ENCODE data around the gene LHFPL6.

The LHFPL6 gene

GRCh38 chr13:39408512-39408911, 194.5 kb downstream of the LHFPL6 start:
- DNase-seq = no peak

DNA sequence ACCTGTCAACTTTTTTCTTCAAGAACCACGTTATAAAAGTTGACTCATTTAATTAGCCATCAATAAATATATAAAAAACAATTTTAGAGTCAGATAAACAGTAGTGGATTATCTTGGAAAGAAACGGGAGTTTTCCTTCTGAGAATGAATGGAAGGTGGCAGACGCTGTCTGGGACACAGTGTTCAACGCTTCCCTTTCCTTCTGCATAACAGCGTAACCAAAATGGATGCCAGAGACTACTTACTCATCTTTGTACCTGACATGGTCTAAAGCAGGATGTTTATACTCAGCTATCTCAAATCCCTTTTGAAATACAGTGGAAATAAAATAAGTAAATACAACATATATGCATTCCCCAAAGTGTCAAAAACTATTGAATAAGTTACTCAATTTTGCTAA, 195.2 kb downstream of the LHFPL6 start:
- no peak for DNase-seq

- no peak for DNase-seq
Measured at GRCh38 chr13:39407138-39407537, 195.9 kb downstream of the LHFPL6 start.

GRCh38 chr13:39406688-39407087, 196.3 kb downstream of the LHFPL6 start:
- DNase-seq = no peak

DNA sequence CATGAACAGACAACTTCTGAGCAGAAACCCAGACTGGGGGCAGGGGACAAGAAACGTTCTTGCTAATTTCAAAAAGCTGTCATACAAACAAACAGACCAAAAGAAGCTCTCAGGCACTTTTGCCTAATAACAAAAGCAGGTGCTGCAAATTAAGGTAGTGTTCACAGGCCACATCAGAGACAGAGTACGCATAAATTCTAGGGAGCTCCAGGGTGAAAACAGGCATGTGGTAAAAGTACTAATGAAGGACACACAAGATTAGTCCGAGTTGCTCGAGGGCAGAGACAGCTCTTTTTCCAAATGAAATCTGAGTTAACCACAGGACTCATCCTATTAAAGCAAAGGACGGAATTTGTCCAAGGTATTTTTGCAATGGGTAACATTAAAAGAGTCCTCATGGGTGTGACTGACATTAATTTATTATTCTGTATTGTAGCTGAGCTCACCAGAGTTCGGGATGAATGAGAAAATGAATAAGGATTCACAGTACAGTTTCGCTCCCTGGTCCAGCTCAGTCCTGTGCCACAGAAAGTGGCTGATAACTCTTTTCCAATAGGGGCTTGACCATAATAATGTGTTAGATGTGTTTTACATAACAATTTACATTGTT, 197.3 kb downstream of the LHFPL6 start:
- no peak for DNase-seq

- no peak for DNase-seq
Measured at GRCh38 chr13:39405107-39405506, 197.9 kb downstream of the LHFPL6 start.

DNA sequence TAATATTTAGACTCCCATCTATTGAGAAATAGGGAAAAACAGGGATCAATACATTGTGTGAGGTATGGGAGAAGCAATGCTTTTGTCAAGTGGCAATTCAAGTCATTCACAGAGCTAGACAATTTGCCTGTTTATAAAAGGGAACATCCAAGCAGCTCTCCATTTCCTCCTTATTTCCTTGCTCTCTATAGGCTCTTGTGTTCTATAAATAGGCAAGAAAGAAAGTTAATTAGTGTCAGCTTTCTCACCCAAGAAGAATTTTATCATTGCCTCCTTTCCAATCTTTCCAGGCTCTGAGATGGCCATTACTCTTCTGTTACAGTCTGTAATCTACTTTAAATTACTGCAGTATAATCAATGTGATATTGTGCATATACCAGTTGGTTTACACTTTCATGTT, 199.9 kb downstream of the LHFPL6 start:
- DNase-seq = no peak

DNA sequence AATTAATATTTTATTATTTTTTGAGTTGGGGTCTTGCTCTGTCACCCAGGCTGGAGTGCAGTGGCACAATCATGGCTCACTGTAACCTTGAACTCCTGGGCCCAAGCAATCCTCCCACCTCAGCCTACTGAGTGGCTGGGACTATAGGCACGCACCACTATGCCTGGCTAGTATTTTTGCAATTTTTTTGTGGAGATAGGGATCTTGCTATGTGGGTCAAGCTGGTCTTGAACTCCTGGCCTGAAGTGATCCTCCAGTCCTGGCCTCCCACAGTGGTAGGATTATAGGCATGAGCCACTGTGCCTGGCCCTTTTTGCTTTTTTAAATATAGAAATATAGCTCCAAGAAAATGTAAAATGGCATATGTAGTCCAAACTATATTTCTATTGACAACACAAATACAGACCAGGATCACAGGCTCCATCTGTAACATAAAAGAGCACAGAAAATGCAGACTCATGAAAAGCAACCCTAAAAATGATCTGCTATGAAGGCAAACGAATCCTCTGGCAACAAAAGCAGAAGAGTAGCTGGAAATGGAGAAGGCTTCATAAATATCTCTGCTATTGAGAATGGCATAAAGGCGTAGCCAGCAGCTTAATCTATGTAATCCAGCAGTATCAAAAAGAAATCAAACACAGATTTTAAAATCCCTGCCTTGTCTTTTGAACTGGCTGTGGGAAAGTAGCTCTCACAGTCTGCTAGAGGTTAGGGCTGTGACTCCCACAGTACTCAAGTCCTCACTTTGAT, 200.6 kb downstream of the LHFPL6 start:
- no peak for DNase-seq

GRCh38 chr13:39401756-39402155, 201.2 kb downstream of the LHFPL6 start:
- DNase-seq = no peak

- DNase-seq = no peak
Measured at GRCh38 chr13:39401046-39401705, 201.8 kb downstream of the LHFPL6 start.

DNA sequence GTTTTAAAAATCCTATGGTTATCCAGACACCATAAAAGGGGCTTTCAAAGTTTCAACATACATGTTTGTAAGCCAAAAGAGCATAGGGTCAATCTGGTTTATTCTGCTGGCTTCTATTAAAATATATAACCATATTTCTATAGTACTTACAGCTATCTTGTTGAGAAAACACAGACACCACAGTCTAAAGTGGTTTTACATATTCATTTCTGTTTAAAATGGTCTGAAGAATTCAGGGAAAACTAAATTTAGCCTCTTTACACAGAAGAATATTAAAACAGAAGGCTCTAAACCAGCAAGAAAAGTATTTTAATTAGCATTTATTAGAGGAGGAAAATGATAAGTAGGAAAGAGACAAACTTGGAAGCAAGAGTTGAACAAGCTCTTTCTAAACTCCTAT, 203.9 kb downstream of the LHFPL6 start:
- DNase-seq = no peak

DNA sequence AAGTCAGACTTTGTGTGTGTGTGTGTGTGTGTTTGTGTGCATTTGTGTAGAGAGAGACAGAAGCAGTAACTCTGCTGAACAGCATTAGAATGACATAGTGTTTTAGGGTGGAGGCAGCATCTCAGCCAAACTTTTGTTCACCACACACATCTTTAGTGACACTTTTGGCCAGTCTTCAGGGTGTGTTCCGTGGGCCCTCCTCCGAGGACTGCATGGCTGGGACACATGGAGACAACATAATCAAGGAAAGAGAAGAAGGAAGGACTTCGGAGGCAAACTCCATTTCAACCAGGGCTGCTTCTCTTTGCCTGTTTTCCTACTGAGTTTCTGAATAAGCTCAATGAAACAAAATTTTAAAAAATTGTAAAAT, 205.1 kb downstream of the LHFPL6 start:
- DNase-seq = no peak

DNA sequence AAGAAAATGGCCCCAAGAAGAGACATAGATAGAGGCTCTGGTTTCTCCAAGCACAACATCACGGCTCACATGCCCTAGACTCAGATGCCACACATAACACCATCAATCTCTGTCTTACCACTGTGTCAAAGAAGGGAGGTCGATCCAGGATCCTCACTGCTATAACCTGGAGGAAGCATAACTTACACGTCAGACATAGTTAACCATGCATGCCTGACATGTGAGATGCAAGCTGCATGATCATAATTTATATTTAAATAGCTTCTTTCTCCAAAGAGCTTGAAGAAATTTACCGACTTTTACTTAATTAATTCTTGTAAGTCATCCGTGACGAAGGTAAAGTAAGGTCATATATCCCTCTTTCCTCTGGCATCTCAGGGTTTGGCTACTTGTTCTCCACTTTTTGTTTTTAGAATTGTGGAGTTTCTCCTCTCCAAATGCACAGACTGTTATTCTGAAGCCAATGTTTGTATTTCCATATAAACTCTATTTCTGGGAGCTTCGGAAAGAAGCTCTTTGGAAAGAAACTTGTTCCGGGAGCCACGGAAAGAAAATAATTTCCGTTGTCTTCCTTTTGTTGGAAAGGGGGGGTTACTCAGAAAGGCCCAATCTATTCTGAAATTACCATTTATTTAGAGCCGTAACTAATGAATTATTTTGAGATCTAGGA, 205.6 kb downstream of the LHFPL6 start:
- no peak for DNase-seq

DNA sequence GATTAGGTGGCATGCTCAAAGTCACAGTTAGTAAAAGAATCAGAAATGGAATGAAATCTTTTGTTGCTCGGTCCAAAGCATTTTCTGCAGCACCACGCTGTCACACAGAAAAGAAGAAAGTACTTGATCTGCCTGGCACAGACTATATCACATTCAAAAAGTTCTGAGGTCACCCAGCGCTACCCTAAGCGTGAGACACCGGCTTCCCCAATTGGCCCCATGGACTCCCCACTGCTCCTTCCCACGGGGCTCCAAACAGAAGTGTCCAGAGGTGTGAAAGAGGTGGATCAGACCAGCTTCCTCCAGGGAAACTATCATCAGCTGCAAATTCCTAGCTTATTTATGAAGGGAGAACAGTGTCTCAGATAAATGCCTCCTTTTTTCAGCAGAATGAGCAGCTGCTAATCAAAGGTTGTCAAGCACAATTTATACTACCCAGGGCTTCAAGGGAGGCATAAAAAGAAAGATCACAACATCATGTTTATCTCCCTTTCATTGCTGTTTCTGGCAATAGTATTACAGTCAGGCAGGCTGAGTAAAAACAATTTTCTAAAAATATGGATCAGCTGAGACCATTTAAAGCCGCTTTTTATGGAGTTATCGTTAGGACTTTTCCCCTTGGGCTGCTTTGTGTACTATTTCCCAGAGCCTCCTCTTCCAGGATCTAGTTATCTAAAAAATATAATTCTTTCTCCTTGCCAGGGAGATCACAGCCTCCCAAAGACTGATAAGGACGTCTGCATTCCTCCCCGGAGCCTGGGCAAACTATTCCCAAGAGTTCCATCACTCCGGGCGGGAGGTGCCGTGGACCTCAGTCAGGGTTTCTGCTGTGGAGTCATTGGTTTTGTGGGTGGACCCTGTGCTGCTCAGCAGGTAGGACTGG, 208.0 kb downstream of the LHFPL6 start:
- DNase-seq = no peak

DNA sequence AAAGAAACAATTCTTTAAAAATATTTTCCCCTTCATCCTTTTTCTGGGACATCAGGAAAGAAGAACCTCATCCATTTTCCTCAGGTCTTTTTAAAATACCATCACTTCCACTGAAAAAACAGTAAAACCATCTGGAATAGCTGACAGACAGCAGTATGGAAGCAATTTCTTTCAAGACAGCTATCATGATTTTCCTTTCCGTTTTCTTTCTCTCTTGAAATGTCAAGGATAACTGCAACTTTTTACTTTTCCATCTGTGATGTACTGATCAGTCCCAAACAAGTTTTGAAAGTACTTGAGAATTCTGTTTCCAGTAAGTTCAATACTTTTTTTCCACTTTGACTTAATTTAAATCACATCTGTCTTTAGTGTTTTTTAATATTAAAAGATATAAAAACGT, 211.2 kb downstream of the LHFPL6 start:
- DNase-seq = no peak

DNA sequence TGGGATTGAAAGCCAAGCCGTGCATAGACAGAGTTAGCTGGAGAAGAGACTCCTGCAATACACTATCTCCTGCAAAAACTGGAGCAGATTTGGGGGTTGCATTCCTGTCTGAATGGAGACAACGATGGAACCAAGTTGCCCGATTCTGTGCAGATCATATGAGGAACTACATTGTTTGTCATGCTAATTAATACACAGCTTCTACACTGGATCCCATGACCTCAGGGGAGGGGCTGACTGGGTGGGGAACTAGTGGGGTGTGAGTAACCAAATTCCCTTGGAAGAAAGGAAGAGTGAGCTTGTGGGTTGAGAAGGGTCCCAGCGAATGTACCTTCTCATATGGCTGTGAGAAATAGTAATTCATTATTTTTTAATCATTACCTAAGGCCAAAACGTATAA, 214.0 kb downstream of the LHFPL6 start:
- DNase-seq = no peak

DNA sequence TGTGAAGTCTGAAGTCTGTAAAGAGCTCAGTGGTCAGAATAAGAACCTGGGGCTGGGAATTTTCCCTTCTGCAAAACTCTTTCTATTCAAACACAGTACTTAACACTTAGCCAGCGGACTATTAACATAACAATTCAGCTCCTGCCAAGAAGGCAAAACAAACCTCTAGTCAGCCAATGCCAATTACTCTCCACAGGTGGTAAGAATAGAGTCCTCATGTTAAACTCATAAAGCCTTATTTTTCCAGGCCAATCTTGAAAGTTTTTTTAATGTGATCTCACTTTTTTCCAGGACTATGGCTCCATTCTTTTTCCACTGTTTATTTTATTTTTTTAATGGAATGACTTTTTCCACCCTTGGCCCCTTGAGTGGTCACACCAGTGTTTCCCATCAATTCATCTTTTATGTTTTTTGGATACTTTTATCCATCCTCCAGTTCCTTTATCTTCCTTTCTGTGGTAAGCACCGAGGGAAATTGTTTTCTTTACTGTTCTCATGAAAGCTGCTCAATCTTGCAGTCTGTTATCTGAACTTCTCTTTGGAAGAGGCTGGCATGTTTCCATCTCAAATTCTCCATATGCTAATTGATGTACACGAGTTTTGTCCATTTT, 217.3 kb downstream of the LHFPL6 start:
- no peak for DNase-seq

DNA sequence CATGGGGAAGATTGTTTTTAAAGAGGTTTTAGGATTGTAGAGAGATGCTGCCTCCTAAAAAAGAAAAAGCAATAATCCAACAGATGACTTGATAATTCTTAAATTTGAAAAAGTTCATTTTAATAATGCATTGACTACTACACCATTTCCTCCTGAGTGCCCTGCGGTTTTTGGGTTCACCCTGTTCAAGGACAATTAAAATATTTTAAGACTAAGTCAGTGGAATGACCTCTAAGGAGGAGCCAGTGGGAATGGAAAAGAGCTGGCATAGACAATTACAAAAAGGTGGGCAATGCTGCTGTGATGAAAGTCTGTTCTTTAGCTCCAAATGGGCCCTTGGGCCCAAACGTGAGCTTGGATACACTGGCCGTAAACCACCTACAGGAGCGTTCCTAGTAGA, 217.8 kb downstream of the LHFPL6 start:
- DNase-seq = no peak

DNA sequence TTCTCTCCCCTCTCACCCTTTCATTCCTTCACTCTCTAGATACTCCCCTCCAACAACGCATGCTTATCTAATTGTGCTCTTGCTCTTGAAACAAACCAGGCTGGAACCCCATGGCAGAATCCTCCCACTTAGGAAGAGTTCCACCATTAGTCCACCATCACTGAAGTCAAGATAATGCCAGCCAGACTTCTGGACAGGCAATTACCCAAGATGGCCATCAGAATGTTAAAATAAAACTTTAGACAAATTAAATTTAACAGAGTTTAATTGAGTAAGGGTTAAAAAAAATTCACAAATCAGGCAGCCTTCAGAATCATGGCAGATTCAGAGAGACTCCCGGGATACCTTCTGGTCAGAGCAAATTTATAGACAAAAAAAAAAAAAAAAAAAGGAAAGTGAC, 221.5 kb downstream of the LHFPL6 start:
- DNase-seq = no peak

DNA sequence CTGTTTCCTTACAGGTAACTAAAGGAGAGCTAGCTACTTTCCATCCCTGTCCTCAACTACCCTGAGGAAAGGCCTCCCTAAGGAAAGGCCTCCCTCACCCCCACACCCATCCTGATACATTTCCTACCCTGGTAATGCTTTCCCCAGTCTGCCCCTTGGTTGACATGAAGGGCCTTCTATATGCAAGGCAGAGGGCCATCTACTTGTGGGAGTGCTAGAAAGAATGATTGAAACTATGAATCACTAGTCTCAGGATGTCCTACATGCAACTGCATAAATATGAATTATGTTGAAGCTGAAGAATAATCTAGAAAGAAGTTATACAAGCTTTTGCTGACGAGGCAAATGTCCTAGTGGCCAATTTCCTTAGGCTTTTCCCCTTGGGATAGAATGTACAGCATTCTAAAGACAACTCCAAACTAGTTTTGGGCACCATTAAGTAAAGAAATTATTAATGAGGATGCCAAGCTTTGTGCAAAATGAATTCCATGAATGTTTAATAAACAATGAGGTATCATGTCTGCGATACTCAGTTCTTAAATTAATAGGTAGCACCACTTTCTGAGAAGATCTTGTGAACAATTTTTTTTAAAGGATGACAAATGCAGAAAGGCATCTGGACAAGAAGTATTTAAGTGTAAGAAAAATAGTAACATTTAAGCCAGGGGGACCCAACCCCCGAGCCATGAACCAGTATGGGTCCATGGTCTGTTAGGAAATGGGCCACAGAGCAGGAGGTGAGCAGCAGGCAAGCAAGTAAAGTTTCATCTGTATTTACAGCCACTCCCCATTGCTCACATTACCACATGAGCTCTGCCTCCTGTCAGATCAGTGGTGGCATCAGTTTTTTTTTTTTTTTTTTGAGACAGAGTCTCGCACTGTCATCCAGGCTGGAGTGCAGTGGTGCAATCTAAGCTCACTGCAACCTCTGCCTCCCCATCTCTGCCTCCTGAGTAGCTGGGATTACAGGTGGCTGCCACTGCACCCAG, 223.0 kb downstream of the LHFPL6 start:
- no peak for DNase-seq

DNA sequence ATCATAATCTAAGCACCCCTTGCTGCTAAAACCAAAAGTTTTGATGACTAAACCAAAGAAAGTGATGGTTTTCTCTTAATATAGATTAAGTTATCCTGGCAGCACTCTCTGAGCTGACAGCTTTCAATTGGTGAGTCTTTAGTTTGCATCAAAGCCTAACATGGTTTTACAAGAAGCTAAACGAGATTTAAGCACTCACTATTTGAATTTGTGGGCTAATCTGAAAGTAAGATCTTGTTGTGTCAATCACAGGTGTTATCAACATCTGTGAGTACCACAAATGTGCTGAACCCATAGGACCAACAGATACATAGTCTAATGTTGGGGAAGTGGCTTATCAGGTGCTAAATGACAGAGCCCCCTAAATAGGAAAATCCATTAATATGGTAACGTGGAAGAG, 223.9 kb downstream of the LHFPL6 start:
- no peak for DNase-seq

Data from stimulated activated CD4-positive, alpha-beta T cell treated with anti-CD3 and anti-CD28 coated beads, Interleukin-1b, Interleukin-23, amount 100 ng/mL, for 48 hours (primary cell).